ENCODE measurements around the gene SHC1.

SHC1 gene

GRCh38 chr1:154970631-154971340 lies at the start of gene SHC1:
SHC1 (minus strand) TSS chr1:154970747; CDS start chr1:154970526, 221 bp downstream.
- DNase-seq (ENCODE audit: low read depth) = peak; percentile 96

- DNase-seq (ENCODE audit: low read depth) = no peak
Measured at GRCh38 chr1:155019377-155020245, 49.1 kb upstream of the SHC1 start.

GRCh38 chr1:155018617-155019348 lies 48.2 kb upstream of the SHC1 start:
- DNase-seq (ENCODE audit: low read depth) = peak; percentile 69

GRCh38 chr1:155017946-155018316 lies 47.4 kb upstream of the SHC1 start:
- DNase-seq (ENCODE audit: low read depth) = no peak

GRCh38 chr1:155017041-155017945 lies 46.7 kb upstream of the SHC1 start:
- DNase-seq (ENCODE audit: low read depth) = peak; percentile 94

- no peak for DNase-seq (ENCODE audit: low read depth)
Measured at GRCh38 chr1:155016231-155016831, 45.8 kb upstream of the SHC1 start.

GRCh38 chr1:155015527-155016230 lies 45.1 kb upstream of the SHC1 start:
- no peak for DNase-seq (ENCODE audit: low read depth)

- DNase-seq (ENCODE audit: low read depth) = no peak
Measured at GRCh38 chr1:155014709-155015508, 44.4 kb upstream of the SHC1 start.

GRCh38 chr1:155013632-155014031 lies 43.1 kb upstream of the SHC1 start:
- DNase-seq (ENCODE audit: low read depth) = no peak

GRCh38 chr1:155012776-155013602 lies 42.4 kb upstream of the SHC1 start:
- DNase-seq (ENCODE audit: low read depth) = no peak

- DNase-seq (ENCODE audit: low read depth) = no peak
Measured at GRCh38 chr1:155012026-155012546, 41.5 kb upstream of the SHC1 start.

- DNase-seq (ENCODE audit: low read depth) = no peak
Measured at GRCh38 chr1:155011437-155012025, 41.0 kb upstream of the SHC1 start.

GRCh38 chr1:155011004-155011416 lies 40.5 kb upstream of the SHC1 start:
- DNase-seq (ENCODE audit: low read depth) = no peak

- no peak for DNase-seq (ENCODE audit: low read depth)
Measured at GRCh38 chr1:155010211-155010918, 39.8 kb upstream of the SHC1 start.

GRCh38 chr1:155009742-155010141 lies 39.2 kb upstream of the SHC1 start:
- DNase-seq (ENCODE audit: low read depth) = no peak

GRCh38 chr1:155009221-155009711 lies 38.7 kb upstream of the SHC1 start:
- no peak for DNase-seq (ENCODE audit: low read depth)

Data from ELR (cell line).